ENCODE results near the gene PARP16.

Gene PARP16

DNA sequence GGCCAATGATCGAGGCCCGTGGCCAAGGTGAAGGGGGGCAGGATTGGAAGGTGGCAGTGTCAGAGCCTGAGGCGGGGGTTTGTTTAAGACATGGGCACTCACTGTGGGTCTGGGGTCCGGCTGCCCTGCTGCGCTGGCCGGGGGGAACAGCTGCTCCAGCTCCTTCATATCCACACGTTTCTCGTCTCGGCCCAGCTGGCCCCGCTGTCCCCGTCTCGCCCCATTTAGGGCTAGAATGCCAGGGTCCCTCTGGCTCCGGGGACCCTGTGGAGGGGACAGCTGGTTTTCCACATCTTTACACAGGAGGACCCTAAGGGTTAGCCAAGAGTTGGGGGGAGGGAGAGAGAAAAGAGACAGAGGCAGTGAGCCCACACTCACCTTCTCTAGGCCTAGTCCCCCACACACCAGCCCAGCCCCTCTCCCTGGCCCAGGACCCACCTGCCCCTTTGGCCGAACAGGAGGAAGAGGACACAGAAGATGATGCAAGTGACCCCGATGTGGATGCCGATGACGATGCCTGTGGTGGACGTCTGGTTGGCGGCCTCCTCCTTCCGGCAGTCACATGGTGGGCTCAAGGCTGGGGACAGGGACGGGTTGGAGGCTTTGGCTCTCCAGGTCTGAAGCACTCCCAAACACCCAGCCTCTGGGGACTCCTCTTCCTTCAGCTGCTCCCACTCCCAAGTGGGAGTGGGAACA is 42.8 kb upstream of the PARP16 start:
- TF ChIP-seq POLR2AphosphoS5 (IDR thresholded peaks at IDR 0.05; ENCODE audit: low read depth, low read length) (no peak), SIN3A (IDR thresholded peaks at IDR 0.05; ENCODE audit: borderline replicate concordance, insufficient read depth, low read length) (no peak), TAF1 (IDR thresholded peaks at IDR 0.05; ENCODE audit: borderline replicate concordance, insufficient read depth, low read length) (no peak), FOXP2 (optimal IDR thresholded peaks at IDR 0.05; ENCODE audit: borderline replicate concordance, extremely low read depth, extremely low read length, insufficient read depth) (no peak)
- TF ChIP-seq, protein P1, sequence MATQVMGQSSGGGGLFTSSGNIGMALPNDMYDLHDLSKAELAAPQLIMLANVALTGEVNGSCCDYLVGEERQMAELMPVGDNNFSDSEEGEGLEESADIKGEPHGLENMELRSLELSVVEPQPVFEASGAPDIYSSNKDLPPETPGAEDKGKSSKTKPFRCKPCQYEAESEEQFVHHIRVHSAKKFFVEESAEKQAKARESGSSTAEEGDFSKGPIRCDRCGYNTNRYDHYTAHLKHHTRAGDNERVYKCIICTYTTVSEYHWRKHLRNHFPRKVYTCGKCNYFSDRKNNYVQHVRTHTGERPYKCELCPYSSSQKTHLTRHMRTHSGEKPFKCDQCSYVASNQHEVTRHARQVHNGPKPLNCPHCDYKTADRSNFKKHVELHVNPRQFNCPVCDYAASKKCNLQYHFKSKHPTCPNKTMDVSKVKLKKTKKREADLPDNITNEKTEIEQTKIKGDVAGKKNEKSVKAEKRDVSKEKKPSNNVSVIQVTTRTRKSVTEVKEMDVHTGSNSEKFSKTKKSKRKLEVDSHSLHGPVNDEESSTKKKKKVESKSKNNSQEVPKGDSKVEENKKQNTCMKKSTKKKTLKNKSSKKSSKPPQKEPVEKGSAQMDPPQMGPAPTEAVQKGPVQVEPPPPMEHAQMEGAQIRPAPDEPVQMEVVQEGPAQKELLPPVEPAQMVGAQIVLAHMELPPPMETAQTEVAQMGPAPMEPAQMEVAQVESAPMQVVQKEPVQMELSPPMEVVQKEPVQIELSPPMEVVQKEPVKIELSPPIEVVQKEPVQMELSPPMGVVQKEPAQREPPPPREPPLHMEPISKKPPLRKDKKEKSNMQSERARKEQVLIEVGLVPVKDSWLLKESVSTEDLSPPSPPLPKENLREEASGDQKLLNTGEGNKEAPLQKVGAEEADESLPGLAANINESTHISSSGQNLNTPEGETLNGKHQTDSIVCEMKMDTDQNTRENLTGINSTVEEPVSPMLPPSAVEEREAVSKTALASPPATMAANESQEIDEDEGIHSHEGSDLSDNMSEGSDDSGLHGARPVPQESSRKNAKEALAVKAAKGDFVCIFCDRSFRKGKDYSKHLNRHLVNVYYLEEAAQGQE (IDR thresholded peaks at IDR 0.05; ENCODE audit: insufficient read depth in 1 of 2, low read depth in 2 of 2, low read length in 2 of 2), result no peak

DNA sequence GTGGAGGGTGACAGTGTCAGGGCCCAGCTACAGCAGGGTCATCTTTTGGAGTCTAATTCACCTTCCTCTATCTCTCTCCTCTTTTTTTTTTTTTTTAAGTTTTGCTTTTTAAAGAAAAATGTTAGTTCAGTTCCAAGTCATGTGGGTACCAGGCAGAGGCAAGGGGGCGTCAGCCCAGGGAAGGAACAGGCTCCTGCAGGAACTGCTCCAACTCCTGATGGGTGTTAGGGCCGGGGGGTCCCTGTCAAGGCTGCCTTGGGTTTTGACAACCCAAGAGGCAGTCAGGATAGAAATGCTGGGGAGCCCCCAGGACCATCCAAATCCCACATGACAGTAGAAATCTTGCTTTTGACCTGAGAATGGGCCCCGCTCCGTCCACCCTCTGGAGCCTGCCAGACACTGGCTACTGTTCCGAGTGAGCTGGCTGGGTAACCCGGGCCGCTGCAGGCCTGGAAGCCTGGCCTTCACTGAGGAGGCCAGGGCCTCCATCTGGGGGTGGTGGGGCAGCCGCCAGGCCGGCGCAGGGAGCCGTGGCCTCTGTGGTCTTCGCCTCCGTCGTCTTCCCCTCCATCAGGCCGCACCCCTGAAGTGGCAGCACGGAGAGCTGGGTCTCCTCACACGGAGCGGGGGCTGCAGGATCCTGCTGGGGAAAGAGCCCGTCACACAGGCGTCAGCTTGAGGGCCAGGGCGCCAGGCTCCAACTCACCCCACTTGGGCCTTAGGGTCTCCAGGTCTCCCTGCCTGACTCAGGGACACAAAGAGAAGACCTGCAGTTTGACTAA is 42.0 kb upstream of the PARP16 start:
- TF ChIP-seq POLR2AphosphoS5 (IDR thresholded peaks at IDR 0.05; ENCODE audit: low read depth, low read length) (no peak), TAF1 (IDR thresholded peaks at IDR 0.05; ENCODE audit: borderline replicate concordance, insufficient read depth, low read length) (no peak), FOXP2 (optimal IDR thresholded peaks at IDR 0.05; ENCODE audit: borderline replicate concordance, extremely low read depth, extremely low read length, insufficient read depth) (no peak), SIN3A (IDR thresholded peaks at IDR 0.05; ENCODE audit: borderline replicate concordance, insufficient read depth, low read length) (no peak)
- TF ChIP-seq, protein P1 (IDR thresholded peaks at IDR 0.05; ENCODE audit: insufficient read depth in 1 of 2, low read depth in 2 of 2, low read length in 2 of 2), result no peak

DNA sequence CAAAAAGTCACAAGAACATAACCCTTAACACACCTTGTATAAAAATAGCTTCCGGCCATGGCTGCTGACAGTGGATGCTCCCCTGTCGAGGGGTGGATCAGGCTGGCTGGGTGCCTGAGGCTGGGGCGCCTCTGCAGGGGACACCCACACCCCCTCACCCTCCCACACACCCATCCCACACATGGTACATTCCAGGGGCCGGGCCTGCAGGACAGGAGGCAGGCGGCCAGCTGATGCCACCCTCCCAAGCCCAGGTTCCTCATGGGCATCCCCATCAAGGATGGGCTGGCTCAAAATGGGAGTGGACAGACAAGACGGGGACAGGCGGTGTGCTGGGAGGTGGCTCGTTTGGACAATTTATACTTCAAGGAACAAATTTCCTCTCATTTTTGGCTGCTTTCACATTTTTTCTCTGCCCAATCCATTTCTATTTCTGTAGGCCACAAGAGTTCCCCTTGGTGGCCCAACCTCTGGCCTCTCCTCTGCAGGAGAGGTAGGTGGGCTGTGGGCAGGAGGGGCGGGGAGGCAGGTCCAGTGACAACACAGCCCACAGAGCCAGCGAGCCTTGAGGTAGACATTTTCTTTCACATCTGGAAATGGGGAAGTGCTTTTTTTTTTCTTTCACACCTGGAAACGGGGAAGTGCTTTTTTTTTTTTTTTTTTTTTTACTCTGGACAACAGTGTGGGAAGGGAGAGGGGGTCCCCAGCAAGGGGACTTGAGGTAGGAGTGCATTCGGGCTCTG is 41.1 kb upstream of the PARP16 start:
- TF ChIP-seq TAF1 (IDR thresholded peaks at IDR 0.05; ENCODE audit: borderline replicate concordance, insufficient read depth, low read length) (no peak), POLR2AphosphoS5 (IDR thresholded peaks at IDR 0.05; ENCODE audit: low read depth, low read length) (no peak), FOXP2 (optimal IDR thresholded peaks at IDR 0.05; ENCODE audit: borderline replicate concordance, extremely low read depth, extremely low read length, insufficient read depth) (no peak), SIN3A (IDR thresholded peaks at IDR 0.05; ENCODE audit: borderline replicate concordance, insufficient read depth, low read length) (no peak)
- TF ChIP-seq, protein P1 (IDR thresholded peaks at IDR 0.05; ENCODE audit: insufficient read depth in 1 of 2, low read depth in 2 of 2, low read length in 2 of 2), result no peak

DNA sequence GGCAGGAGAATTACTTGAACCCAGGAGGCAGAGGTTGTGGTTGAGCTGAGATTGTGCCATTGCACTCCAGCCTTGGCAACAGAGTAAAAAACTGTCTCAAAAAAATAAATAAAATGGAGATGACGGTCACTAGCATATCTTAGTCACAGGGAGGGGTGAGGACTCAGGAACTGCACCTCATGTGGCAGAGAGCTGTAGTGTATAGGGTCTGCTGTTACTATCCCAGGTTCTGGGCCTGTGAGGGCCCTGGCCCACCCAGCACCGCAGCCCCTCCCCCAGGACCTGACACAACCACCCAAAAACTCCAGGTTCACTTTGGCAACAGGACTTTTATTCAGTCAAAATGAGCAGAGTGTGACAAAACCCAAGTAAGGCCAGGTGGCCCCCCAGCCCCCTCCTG is 40.1 kb upstream of the PARP16 start:
- TF ChIP-seq FOXP2 (optimal IDR thresholded peaks at IDR 0.05; ENCODE audit: borderline replicate concordance, extremely low read depth, extremely low read length, insufficient read depth) (no peak), SIN3A (IDR thresholded peaks at IDR 0.05; ENCODE audit: borderline replicate concordance, insufficient read depth, low read length) (no peak), TAF1 (IDR thresholded peaks at IDR 0.05; ENCODE audit: borderline replicate concordance, insufficient read depth, low read length) (no peak), POLR2AphosphoS5 (IDR thresholded peaks at IDR 0.05; ENCODE audit: low read depth, low read length) (no peak)
- TF ChIP-seq, protein P1 (IDR thresholded peaks at IDR 0.05; ENCODE audit: insufficient read depth in 1 of 2, low read depth in 2 of 2, low read length in 2 of 2), result no peak
